Measurements from ENCODE around the gene MRGPRG.
"Not testable (repeated sequence)": the region's sequence is repeated elsewhere in the genome, so short reads cannot be mapped to it uniquely, and the experiment has no call there.

The MRGPRG gene

GRCh38 chr11:3218483-3219280 is at the start of gene MRGPRG:
Gene MRGPRG (minus strand): TSS chr11:3218813. CDS start chr11:3218813, 0 bp downstream.
- DNase-seq, result no peak

GRCh38 chr11:3262548-3262947 is 43.9 kb upstream of the MRGPRG start:
- DNase-seq, result not testable (repeated sequence)

- not testable (repeated sequence) for DNase-seq
Observed at GRCh38 chr11:3261831-3262230, 43.2 kb upstream of the MRGPRG start.

- not testable (repeated sequence) for DNase-seq
Observed at GRCh38 chr11:3257509-3257908, 38.9 kb upstream of the MRGPRG start.

- not testable (repeated sequence) for DNase-seq
Observed at GRCh38 chr11:3255241-3255640, 36.6 kb upstream of the MRGPRG start.

GRCh38 chr11:3254773-3255172 is 36.2 kb upstream of the MRGPRG start:
- DNase-seq, result not testable (repeated sequence)

- DNase-seq, result no peak
Observed at GRCh38 chr11:3245071-3245470, 26.5 kb upstream of the MRGPRG start.

GRCh38 chr11:3243880-3244279 is 25.3 kb upstream of the MRGPRG start:
- no peak for DNase-seq

GRCh38 chr11:3237119-3237518 is 18.5 kb upstream of the MRGPRG start:
- no peak for DNase-seq

GRCh38 chr11:3234846-3235245 is 16.2 kb upstream of the MRGPRG start:
- no peak for DNase-seq

- DNase-seq, result no peak
Observed at GRCh38 chr11:3232956-3233355, 14.3 kb upstream of the MRGPRG start.

- DNase-seq, result no peak
Observed at GRCh38 chr11:3231851-3232744, 13.5 kb upstream of the MRGPRG start, which contains the start of gene MRGPRE. Gene MRGPRE (minus strand): TSS chr11:3232417. CDS start chr11:3228799, 3,618 bp downstream.

- no peak for DNase-seq
Observed at GRCh38 chr11:3231550-3231850, 12.9 kb upstream of the MRGPRG start.

- no peak for DNase-seq
Observed at GRCh38 chr11:3230636-3231549, 12.3 kb upstream of the MRGPRG start.

- DNase-seq, result no peak
Observed at GRCh38 chr11:3229673-3230630, 11.3 kb upstream of the MRGPRG start.

GRCh38 chr11:3228445-3228829 is 9.8 kb upstream of the MRGPRG start:
- DNase-seq, result no peak

- no peak for DNase-seq
Observed at GRCh38 chr11:3227568-3228444, 9.2 kb upstream of the MRGPRG start.

- DNase-seq, result peak in 1 of 2 donors; percentile 7
Observed at GRCh38 chr11:3226846-3227567, 8.4 kb upstream of the MRGPRG start.

GRCh38 chr11:3225826-3226750 is 7.5 kb upstream of the MRGPRG start:
- peak in 1 of 2 donors; percentile 11 for DNase-seq
